GM12801 (cell line): ENCODE results near the gene RBM33.

ENCODE experiments used
- TF ChIP-seq, protein P1 (sequence below): IDR thresholded peaks from one replicate; pipeline ENCODE4 v1.5.1; 2011; ENCODE audit warnings: control low read depth; ENCODE audit not compliant: insufficient read length; ENCODE audit errors: extremely low read depth

RBM33 gene

DNA sequence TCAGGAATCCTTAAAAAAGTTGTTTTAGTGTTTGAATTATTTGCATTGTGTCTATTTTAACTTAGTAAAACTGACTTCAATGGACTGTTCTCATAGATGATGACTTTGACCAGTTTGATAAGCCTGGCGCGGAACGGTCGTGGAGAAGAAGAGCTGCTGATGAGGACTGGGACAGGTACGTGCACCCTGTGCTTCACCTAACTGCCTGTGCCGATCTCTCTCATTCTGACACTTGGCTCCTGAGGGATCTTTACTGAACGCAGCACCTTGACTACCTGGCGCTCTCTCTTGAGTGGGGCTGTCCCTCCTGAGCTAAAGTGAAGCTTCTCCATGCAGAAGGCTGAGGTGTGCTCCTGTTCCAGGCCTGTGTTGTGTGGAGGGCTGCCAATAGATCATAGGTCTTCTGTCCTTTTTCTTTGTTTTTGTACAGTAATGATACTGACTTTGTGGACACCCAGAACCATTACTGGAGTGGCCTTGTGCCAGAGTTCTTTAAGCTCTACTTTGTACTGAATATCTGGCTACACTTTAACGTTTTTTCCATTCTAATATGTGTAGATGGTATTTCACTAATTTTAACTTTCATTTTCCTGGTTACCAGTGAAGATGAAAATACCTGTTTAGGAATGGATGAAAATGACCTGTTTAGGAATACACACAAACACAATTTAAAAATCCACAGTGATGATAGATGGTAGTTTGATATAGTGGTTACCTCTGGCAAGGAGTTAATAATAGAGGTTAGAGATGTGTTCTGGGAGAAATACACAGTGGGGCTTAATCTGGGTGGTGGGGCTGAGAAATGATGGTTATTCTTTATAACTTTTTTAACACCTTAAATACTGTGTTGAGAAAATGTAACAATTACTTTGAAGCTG is 20.9 kb downstream of the RBM33 start:
- TF ChIP-seq, protein P1, sequence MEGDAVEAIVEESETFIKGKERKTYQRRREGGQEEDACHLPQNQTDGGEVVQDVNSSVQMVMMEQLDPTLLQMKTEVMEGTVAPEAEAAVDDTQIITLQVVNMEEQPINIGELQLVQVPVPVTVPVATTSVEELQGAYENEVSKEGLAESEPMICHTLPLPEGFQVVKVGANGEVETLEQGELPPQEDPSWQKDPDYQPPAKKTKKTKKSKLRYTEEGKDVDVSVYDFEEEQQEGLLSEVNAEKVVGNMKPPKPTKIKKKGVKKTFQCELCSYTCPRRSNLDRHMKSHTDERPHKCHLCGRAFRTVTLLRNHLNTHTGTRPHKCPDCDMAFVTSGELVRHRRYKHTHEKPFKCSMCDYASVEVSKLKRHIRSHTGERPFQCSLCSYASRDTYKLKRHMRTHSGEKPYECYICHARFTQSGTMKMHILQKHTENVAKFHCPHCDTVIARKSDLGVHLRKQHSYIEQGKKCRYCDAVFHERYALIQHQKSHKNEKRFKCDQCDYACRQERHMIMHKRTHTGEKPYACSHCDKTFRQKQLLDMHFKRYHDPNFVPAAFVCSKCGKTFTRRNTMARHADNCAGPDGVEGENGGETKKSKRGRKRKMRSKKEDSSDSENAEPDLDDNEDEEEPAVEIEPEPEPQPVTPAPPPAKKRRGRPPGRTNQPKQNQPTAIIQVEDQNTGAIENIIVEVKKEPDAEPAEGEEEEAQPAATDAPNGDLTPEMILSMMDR: no peak

GRCh38 chr7:155665957-155666287 is 21.5 kb downstream of the RBM33 start:
- TF ChIP-seq, protein P1: no peak

DNA sequence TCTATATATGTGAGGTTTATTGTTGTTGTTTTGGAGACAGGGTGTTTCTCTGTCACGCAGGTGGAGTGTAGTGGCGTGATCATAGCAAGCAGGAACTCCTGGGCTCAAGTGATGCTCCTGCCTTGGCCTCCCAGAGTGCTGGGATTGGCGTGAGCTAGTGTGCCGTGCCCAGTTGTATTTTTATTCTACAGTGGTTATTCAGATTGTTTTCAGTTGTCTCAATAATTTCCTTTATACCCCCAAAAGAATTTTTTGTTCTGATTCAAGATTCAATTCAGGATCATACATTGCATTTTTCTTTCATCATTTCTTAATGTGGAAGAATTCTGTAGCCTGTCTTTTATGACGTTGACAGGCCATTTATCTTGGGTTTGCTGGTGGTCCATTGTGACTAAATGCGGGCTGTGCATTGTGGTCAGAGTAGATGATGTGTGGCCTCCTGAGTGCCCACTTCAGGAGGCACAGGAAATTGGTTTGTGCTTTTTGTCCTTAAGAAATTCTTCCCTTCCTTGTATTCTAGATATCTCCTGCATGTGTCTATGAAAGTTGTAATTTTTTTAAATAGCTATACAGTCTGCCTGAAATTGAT is 22.9 kb downstream of the RBM33 start:
- TF ChIP-seq, protein P1: no peak

DNA sequence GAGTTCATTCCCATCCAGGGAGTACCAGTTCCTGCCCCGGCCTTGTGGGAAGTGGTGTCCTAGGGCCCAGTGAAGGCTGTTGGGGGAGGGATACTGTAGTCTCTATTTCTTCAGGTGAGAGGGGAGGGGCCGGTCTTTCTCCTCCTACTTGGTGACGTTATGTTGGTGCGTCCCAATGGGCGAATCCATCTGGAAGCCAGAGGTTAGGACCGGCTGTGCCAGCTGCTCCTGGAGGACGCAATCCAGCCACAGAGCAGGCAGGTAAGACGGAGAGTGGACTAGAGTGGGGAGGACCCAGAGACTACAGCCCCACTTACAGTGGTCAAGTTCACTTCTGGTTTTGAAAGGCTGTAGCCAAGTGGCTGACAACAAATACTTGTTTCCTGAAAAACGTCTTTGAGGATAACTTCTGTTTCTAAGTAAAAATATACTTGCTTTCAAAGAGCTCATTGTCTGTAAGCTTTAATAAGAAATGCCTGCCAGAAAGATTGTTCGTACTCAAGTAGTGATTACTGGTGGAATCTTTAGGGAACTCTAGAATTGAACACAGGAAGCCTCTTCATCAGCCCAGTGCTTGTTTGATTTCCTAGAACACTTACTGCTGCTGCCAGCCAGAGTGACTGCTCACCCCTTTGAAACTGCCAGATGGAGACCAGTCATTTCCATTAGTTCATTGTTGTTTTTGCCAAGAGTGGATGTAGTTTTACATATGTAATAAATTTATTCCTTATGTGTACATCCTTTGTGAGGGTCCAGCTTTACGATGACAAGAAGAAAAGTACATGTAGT is 25.4 kb downstream of the RBM33 start:
- TF ChIP-seq, protein P1: no peak

DNA sequence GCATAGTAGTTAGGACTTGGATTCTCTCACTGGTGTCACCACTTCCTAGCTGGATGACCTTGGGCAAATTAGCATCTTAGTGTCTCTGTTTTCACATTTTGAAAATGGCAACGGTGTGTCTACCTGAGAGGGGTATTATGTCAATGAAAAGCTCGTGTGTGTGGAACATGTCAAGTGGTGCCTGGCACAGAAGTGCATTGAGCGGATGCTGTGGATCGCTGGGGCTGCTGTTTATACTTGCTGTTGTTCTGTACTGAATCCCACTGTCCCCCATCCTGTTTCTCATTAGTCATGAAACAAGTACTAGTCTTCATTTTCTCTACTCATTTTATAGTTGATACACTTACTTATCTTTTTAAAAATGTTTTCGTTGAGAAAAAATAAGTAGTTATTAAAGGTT is 26.1 kb downstream of the RBM33 start:
- TF ChIP-seq, protein P1: no peak

DNA sequence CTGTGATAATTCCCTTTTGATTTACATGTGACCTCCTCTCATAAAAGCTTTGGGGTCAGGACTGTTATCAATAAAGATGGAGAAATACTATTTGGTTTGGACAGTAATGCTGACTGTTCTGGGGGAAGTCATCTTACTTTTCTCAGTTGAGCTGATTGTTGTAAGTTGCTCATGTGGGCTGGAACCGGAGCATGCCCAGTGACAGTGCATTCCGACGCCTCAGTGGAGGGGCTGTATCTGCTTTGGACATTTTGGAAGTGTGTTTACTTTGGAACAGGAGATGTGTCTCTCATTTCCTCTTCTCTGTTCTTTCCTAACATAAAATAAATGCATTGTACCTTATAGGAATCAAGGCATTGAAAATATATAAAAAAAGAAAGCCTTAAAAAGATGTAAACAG is 30.1 kb downstream of the RBM33 start:
- TF ChIP-seq, protein P1: no peak

- TF ChIP-seq, protein P1: no peak
These were observed 31.6 kb downstream of the RBM33 start for GRCh38 chr7:155676052-155676451.
